ENCODE data around the gene DOCK9.

DNA sequence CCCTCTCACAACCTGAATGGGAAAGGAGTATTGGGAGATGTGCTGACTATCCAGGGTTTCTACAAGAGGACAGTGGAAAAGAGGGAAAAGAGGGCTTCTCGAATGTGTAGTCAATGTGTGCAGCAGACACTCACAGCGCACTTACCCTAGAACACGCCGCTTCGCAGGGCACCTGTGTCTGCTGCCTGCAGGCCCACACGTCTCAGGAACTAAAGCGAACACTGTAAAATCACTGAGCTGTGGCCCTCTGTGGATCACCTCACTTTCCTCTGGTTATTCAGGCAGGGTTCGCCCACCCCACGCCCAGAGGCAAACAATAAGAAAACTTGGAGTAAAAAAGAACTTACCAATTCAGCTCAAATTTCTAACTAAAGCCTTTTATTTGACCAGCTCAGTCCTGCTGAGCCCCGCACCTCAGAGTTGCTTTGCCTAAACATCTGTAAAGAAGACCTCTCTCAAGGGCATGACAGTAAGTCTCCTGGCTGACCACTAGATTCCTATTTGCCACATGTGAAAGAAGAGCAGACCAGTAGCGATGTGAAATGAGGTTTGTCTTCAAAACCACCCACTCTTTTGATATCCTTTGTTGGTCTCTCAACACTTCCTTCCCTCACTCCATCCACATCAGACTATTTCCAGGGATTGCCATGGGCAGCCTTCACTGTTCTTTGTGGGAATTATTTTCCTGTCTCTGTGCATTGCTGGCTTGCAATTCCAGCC is 19.3 kb upstream of the DOCK9 start:
- TF ChIP-seq, protein P1, sequence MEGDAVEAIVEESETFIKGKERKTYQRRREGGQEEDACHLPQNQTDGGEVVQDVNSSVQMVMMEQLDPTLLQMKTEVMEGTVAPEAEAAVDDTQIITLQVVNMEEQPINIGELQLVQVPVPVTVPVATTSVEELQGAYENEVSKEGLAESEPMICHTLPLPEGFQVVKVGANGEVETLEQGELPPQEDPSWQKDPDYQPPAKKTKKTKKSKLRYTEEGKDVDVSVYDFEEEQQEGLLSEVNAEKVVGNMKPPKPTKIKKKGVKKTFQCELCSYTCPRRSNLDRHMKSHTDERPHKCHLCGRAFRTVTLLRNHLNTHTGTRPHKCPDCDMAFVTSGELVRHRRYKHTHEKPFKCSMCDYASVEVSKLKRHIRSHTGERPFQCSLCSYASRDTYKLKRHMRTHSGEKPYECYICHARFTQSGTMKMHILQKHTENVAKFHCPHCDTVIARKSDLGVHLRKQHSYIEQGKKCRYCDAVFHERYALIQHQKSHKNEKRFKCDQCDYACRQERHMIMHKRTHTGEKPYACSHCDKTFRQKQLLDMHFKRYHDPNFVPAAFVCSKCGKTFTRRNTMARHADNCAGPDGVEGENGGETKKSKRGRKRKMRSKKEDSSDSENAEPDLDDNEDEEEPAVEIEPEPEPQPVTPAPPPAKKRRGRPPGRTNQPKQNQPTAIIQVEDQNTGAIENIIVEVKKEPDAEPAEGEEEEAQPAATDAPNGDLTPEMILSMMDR (IDR thresholded peaks at IDR 0.05 in 2 of 3, conservative IDR thresholded peaks at IDR 0.05 in 1 of 3; ENCODE audit: insufficient read depth in 2 of 3, low read depth in 1 of 3, low read length in 3 of 3) = no peak
- TF ChIP-seq, protein P2, sequence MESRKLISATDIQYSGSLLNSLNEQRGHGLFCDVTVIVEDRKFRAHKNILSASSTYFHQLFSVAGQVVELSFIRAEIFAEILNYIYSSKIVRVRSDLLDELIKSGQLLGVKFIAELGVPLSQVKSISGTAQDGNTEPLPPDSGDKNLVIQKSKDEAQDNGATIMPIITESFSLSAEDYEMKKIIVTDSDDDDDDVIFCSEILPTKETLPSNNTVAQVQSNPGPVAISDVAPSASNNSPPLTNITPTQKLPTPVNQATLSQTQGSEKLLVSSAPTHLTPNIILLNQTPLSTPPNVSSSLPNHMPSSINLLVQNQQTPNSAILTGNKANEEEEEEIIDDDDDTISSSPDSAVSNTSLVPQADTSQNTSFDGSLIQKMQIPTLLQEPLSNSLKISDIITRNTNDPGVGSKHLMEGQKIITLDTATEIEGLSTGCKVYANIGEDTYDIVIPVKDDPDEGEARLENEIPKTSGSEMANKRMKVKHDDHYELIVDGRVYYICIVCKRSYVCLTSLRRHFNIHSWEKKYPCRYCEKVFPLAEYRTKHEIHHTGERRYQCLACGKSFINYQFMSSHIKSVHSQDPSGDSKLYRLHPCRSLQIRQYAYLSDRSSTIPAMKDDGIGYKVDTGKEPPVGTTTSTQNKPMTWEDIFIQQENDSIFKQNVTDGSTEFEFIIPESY (CRISPR knock-in tag; IDR thresholded peaks at IDR 0.05) = no peak
- no peak for TF ChIP-seq NR2C1 (IDR thresholded peaks at IDR 0.05)
- TF ChIP-seq NR2C1 (tag; IDR thresholded peaks at IDR 0.05) = no peak
- TF ChIP-seq, protein P3, sequence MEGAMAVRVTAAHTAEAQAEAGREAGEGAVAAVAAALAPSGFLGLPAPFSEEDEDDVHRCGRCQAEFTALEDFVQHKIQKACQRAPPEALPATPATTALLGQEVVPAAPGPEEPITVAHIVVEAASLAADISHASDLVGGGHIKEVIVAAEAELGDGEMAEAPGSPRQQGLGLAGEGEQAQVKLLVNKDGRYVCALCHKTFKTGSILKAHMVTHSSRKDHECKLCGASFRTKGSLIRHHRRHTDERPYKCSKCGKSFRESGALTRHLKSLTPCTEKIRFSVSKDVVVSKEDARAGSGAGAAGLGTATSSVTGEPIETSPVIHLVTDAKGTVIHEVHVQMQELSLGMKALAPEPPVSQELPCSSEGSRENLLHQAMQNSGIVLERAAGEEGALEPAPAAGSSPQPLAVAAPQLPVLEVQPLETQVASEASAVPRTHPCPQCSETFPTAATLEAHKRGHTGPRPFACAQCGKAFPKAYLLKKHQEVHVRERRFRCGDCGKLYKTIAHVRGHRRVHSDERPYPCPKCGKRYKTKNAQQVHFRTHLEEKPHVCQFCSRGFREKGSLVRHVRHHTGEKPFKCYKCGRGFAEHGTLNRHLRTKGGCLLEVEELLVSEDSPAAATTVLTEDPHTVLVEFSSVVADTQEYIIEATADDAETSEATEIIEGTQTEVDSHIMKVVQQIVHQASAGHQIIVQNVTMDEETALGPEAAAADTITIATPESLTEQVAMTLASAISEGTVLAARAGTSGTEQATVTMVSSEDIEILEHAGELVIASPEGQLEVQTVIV (CRISPR knock-in tag; IDR thresholded peaks at IDR 0.05; ENCODE audit: borderline replicate concordance) = no peak
- no peak for TF ChIP-seq CC2D1A (IDR thresholded peaks at IDR 0.05)
- TF ChIP-seq, protein P4, sequence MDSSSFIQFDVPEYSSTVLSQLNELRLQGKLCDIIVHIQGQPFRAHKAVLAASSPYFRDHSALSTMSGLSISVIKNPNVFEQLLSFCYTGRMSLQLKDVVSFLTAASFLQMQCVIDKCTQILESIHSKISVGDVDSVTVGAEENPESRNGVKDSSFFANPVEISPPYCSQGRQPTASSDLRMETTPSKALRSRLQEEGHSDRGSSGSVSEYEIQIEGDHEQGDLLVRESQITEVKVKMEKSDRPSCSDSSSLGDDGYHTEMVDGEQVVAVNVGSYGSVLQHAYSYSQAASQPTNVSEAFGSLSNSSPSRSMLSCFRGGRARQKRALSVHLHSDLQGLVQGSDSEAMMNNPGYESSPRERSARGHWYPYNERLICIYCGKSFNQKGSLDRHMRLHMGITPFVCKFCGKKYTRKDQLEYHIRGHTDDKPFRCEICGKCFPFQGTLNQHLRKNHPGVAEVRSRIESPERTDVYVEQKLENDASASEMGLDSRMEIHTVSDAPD (CRISPR knock-in tag; IDR thresholded peaks at IDR 0.05) = no peak
- TF ChIP-seq HDAC2 (IDR thresholded peaks at IDR 0.05) = no peak
- no peak for TF ChIP-seq PHF8 (IDR thresholded peaks at IDR 0.05; ENCODE audit: borderline replicate concordance, low read length)
- TF ChIP-seq, protein P5, sequence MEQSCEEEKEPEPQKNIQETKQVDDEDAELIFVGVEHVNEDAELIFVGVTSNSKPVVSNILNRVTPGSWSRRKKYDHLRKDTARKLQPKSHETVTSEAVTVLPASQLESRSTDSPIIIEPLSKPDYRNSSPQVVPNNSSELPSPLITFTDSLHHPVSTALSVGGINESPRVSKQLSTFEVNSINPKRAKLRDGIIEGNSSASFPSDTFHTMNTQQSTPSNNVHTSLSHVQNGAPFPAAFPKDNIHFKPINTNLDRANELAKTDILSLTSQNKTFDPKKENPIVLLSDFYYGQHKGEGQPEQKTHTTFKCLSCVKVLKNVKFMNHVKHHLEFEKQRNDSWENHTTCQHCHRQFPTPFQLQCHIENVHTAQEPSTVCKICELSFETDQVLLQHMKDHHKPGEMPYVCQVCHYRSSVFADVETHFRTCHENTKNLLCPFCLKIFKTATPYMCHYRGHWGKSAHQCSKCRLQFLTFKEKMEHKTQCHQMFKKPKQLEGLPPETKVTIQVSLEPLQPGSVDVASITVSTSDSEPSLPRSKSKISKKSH (CRISPR knock-in tag; IDR thresholded peaks at IDR 0.05) = no peak
- TF ChIP-seq, protein P6, sequence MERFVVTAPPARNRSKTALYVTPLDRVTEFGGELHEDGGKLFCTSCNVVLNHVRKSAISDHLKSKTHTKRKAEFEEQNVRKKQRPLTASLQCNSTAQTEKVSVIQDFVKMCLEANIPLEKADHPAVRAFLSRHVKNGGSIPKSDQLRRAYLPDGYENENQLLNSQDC (CRISPR knock-in tag; IDR thresholded peaks at IDR 0.05) = no peak
- TF ChIP-seq, protein P7, sequence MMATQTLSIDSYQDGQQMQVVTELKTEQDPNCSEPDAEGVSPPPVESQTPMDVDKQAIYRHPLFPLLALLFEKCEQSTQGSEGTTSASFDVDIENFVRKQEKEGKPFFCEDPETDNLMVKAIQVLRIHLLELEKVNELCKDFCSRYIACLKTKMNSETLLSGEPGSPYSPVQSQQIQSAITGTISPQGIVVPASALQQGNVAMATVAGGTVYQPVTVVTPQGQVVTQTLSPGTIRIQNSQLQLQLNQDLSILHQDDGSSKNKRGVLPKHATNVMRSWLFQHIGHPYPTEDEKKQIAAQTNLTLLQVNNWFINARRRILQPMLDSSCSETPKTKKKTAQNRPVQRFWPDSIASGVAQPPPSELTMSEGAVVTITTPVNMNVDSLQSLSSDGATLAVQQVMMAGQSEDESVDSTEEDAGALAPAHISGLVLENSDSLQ (IDR thresholded peaks at IDR 0.05) = no peak

All from K562 (cell line).